Stimulated activated naive CD8-positive, alpha-beta T cell treated with anti-CD3 and anti-CD28 coated beads, Interleukin-15, amount 100 ng/mL, for 72 hours (primary cell): Measurements from ENCODE around the gene PPM1M.

ENCODE experiments used
- ATAC-seq: fragments of 150-1000 bp; cut with Tn5 transposase; 2 replicates; pipeline ENCODE4 v1.10.0; 2021; ENCODE audit warnings: mild to moderate bottlenecking, moderate library complexity
- DNase-seq, 2 donors: peaks; one replicate each; pipeline ENCODE4 v3.0.0; 2021 to 2022
- H3K27ac Mint-ChIP-seq, 2 donors: one replicate each; pipeline ENCODE4 v1.8.0; 2022; ENCODE audit warnings: mild to moderate bottlenecking in 2 of 2, mixed read lengths in 2 of 2, moderate library complexity in 2 of 2
- H3K27me3 Mint-ChIP-seq: one replicate; pipeline ENCODE4 v1.8.0; 2022; ENCODE audit warnings: mixed read lengths
- H3K4me1 Mint-ChIP-seq: one replicate; pipeline ENCODE4 v1.8.0; 2022; ENCODE audit warnings: mild to moderate bottlenecking, mixed read lengths
- H3K4me3 Mint-ChIP-seq, 2 donors: one replicate each; pipeline ENCODE4 v1.8.0; 2022; ENCODE audit warnings: mild to moderate bottlenecking in 2 of 2, mixed read lengths in 2 of 2, moderate library complexity in 1 of 2
- H3K9me3 Mint-ChIP-seq, 2 donors: one replicate each; pipeline ENCODE4 v1.8.0; 2022; ENCODE audit warnings: mixed read lengths in 2 of 2

PPM1M gene

GRCh38 chr3:52222319-52223221 is 23.0 kb upstream of the PPM1M start:
- Mint-ChIP-seq H3K9me3 (no peaks in the 10 kb centered on the region), H3K4me3 (peak overlapping the region; percentile 83 to 90), H3K27me3 (no peaks in the 10 kb centered on the region), H3K4me1 (peaks cover 99% of the 10 kb centered on the region), H3K27ac (peak overlapping the region; percentile 91)
- DNase-seq (no peak), ATAC-seq (no peak)

- DNase-seq (no peak), ATAC-seq (no peak)
- H3K4me1 Mint-ChIP-seq, result peaks cover 98% of the 10 kb centered on the region
- H3K27ac Mint-ChIP-seq, result peak overlapping the region in 1 of 2 donors; percentile 86
- H3K27me3 Mint-ChIP-seq, result no peaks in the 10 kb centered on the region
- H3K9me3 Mint-ChIP-seq, result no peaks in the 10 kb centered on the region
- H3K4me3 Mint-ChIP-seq, result peak overlapping the region; percentile 20 to 83
These were observed 21.8 kb upstream of the PPM1M start for GRCh38 chr3:52223449-52224408.

- Mint-ChIP-seq H3K9me3 (no peaks in the 10 kb centered on the region), H3K4me1 (peaks cover 94% of the 10 kb centered on the region), H3K4me3 (peak within 1 kb of the TSS; percentile 68 to 72), H3K27me3 (no peaks in the 10 kb centered on the region), H3K27ac (peak within 1 kb of the TSS; percentile 72 to 95)
- peak; percentile 69 for ATAC-seq
- peak in 1 of 2 donors; percentile 50 for DNase-seq
These were observed 19.9 kb upstream of the PPM1M start, which contains the start of gene TLR9 for GRCh38 chr3:52225452-52226228. Gene TLR9, minus strand, starts transcription at chr3:52225645. Its CDS starts 116 bp downstream, at chr3:52225529.

GRCh38 chr3:52226229-52226817 is 19.2 kb upstream of the PPM1M start:
- H3K4me1 Mint-ChIP-seq, result peaks cover 94% of the 10 kb centered on the region
- ATAC-seq (peak; percentile 35), DNase-seq (no peak)
- H3K27me3 Mint-ChIP-seq, result no peaks in the 10 kb centered on the region
- no peaks in the 10 kb centered on the region for H3K9me3 Mint-ChIP-seq
- H3K27ac Mint-ChIP-seq, result peak overlapping the region; percentile 72 to 95
- peak overlapping the region; percentile 68 to 72 for H3K4me3 Mint-ChIP-seq

- H3K27ac Mint-ChIP-seq, result peak overlapping the region; percentile 67 to 71
- no peaks in the 10 kb centered on the region for H3K9me3 Mint-ChIP-seq
- no peaks in the 10 kb centered on the region for H3K27me3 Mint-ChIP-seq
- H3K4me3 Mint-ChIP-seq, result no peak overlapping the region
- peaks cover 94% of the 10 kb centered on the region for H3K4me1 Mint-ChIP-seq
- ATAC-seq, result no peak
- DNase-seq, result no peak
These were observed 18.4 kb upstream of the PPM1M start for GRCh38 chr3:52227117-52227516.

- Mint-ChIP-seq H3K27me3 (no peaks in the 10 kb centered on the region), H3K27ac (no peak overlapping the region), H3K4me3 (no peak overlapping the region), H3K9me3 (no peaks in the 10 kb centered on the region), H3K4me1 (peaks cover 94% of the 10 kb centered on the region)
- ATAC-seq, result no peak
- DNase-seq, result no peak
These were observed 17.8 kb upstream of the PPM1M start for GRCh38 chr3:52227766-52228165.

- no peak for ATAC-seq
- Mint-ChIP-seq H3K9me3 (no peaks in the 10 kb centered on the region), H3K27ac (no peak overlapping the region), H3K4me3 (no peak overlapping the region), H3K4me1 (peaks cover 94% of the 10 kb centered on the region), H3K27me3 (no peaks in the 10 kb centered on the region)
- no peak for DNase-seq
These were observed 17.3 kb upstream of the PPM1M start for GRCh38 chr3:52228266-52228665.

GRCh38 chr3:52228751-52229291 is 16.7 kb upstream of the PPM1M start:
- DNase-seq, result no peak
- Mint-ChIP-seq H3K9me3 (no peaks in the 10 kb centered on the region), H3K4me1 (peaks cover 94% of the 10 kb centered on the region), H3K4me3 (no peak overlapping the region), H3K27me3 (no peaks in the 10 kb centered on the region), H3K27ac (no peak overlapping the region)
- ATAC-seq, result no peak

- Mint-ChIP-seq H3K27ac (peak overlapping the region in 1 of 2 donors; percentile 40), H3K4me3 (no peak overlapping the region), H3K4me1 (peaks cover 94% of the 10 kb centered on the region), H3K9me3 (no peaks in the 10 kb centered on the region), H3K27me3 (no peaks in the 10 kb centered on the region)
- DNase-seq, result no peak
- ATAC-seq, result no peak
These were observed 15.9 kb upstream of the PPM1M start for GRCh38 chr3:52229656-52230055.

GRCh38 chr3:52230461-52230860 is 15.1 kb upstream of the PPM1M start:
- no peak overlapping the region for H3K4me3 Mint-ChIP-seq
- peaks cover 94% of the 10 kb centered on the region for H3K4me1 Mint-ChIP-seq
- no peaks in the 10 kb centered on the region for H3K9me3 Mint-ChIP-seq
- H3K27ac Mint-ChIP-seq, result peak overlapping the region in 1 of 2 donors; percentile 71
- DNase-seq, result no peak
- H3K27me3 Mint-ChIP-seq, result no peaks in the 10 kb centered on the region
- no peak for ATAC-seq

- no peak for ATAC-seq
- Mint-ChIP-seq H3K27me3 (no peaks in the 10 kb centered on the region), H3K4me3 (peak overlapping the region in 1 of 2 donors; percentile 58), H3K9me3 (no peaks in the 10 kb centered on the region), H3K4me1 (peaks cover 94% of the 10 kb centered on the region), H3K27ac (peak overlapping the region in 1 of 2 donors; percentile 84)
- no peak for DNase-seq
These were observed 14.6 kb upstream of the PPM1M start for GRCh38 chr3:52230889-52231499.

GRCh38 chr3:52231502-52232278 is 13.9 kb upstream of the PPM1M start:
- H3K4me3 Mint-ChIP-seq, result peak overlapping the region; percentile 56 to 58

GRCh38 chr3:52232279-52233107 is 13.1 kb upstream of the PPM1M start:
- ATAC-seq, result peak; percentile 4
- peak in 1 of 2 donors; percentile 46 for DNase-seq
- Mint-ChIP-seq H3K9me3 (no peaks in the 10 kb centered on the region), H3K4me3 (peak overlapping the region; percentile 20 to 51), H3K4me1 (peaks cover 94% of the 10 kb centered on the region), H3K27me3 (no peaks in the 10 kb centered on the region), H3K27ac (peak overlapping the region in 1 of 2 donors; percentile 89)

More at GRCh38 chr3:52231502-52232278, 13.9 kb upstream of the PPM1M start:
- DNase-seq, result peak; percentile 87 to 88
- peaks cover 94% of the 10 kb centered on the region for H3K4me1 Mint-ChIP-seq
- no peaks in the 10 kb centered on the region for H3K9me3 Mint-ChIP-seq
- ATAC-seq, result peak; percentile 82
- peak overlapping the region; percentile 80 to 89 for H3K27ac Mint-ChIP-seq
- no peaks in the 10 kb centered on the region for H3K27me3 Mint-ChIP-seq
